GM23338 (cell line): ENCODE measurements around the gene ZMYND8. TPM values are rescaled to one million over a fixed set of nuclear protein-coding genes. Genes with fewer than 3 reads are reported as not detected.
"Not testable (repeated sequence)": the region's sequence is repeated elsewhere in the genome, so short reads cannot be mapped to it uniquely, and the experiment has no call there.

ENCODE experiments used
- ATAC-seq: fragments of 200-7000 bp; cut with Tn5 transposase; 3 replicates; pipeline ENCODE4 v1.9.1; 2020
- DNase-seq: peaks from one replicate; pipeline ENCODE4 v3.0.0-alpha.2; 2015; ENCODE audit warnings: low spot score
- H2AFZ ChIP-seq: fragments of 200-600 bp; sonication (generic); 2 replicates; pipeline ENCODE4 v1.8.0; 2016; ENCODE audit warnings: antibody characterized with exemption, mild to moderate bottlenecking, moderate library complexity
- H3F3A ChIP-seq: fragments of 200-600 bp; sonication (generic); replicated peaks from 2 replicates; pipeline ENCODE4 v1.8.0; 2017; ENCODE audit warnings: antibody characterized with exemption, mixed run types, low read depth
- H3K27ac ChIP-seq: fragments of 200-600 bp; sonication (generic); 2 replicates; pipeline ENCODE4 v1.6.1; 2016; ENCODE audit warnings: low read depth
- H3K27me3 ChIP-seq: fragments of 200-600 bp; sonication (generic); 2 replicates; pipeline ENCODE4 v1.8.0; 2016; ENCODE audit warnings: mild to moderate bottlenecking, mixed run types, moderate library complexity; ENCODE audit not compliant: insufficient read depth
- H3K36me3 ChIP-seq: fragments of 200-600 bp; sonication (generic); 2 replicates; pipeline ENCODE4 v1.8.0; 2016; ENCODE audit warnings: mild to moderate bottlenecking; ENCODE audit not compliant: insufficient read depth
- H3K4me1 ChIP-seq: fragments of 200-600 bp; sonication (generic); 2 replicates; pipeline ENCODE4 v1.8.0; 2016; ENCODE audit warnings: mild to moderate bottlenecking, moderate library complexity; ENCODE audit not compliant: insufficient read depth
- H3K4me2 ChIP-seq: fragments of 200-600 bp; sonication (generic); 2 replicates; pipeline ENCODE4 v1.7.1; 2017; ENCODE audit warnings: mixed run types
- H3K4me3 ChIP-seq: fragments of 200-600 bp; sonication (generic); 2 replicates; pipeline ENCODE4 v1.6.1; 2016; ENCODE audit warnings: mixed run types
- H3K79me2 ChIP-seq: fragments of 200-600 bp; sonication (generic); replicated peaks from 2 replicates; pipeline ENCODE4 v1.8.0; 2017; ENCODE audit warnings: mild to moderate bottlenecking; ENCODE audit not compliant: insufficient read depth
- H3K9me2 ChIP-seq: fragments of 200-600 bp; sonication (generic); 2 replicates; pipeline ENCODE4 v1.8.0; 2017; ENCODE audit not compliant: insufficient read depth
- H4K20me1 ChIP-seq: fragments of 200-600 bp; sonication (generic); replicated peaks from 2 replicates; pipeline ENCODE4 v1.8.0; 2017; ENCODE audit warnings: mild to moderate bottlenecking; ENCODE audit not compliant: insufficient read depth
- H3K27ac Mint-ChIP-seq: 2 replicates; pipeline ENCODE4 v1.8.0; 2020; ENCODE audit warnings: inconsistent platforms, mild to moderate bottlenecking, moderate library complexity, mixed read lengths
- H3K27me3 Mint-ChIP-seq: 3 replicates; pipeline ENCODE4 v1.8.0; 2022; ENCODE audit warnings: low read depth, mild to moderate bottlenecking, moderate library complexity, mixed read lengths, inconsistent platforms; ENCODE audit not compliant: insufficient read depth, poor library complexity
- H3K36me3 Mint-ChIP-seq: 3 replicates; pipeline ENCODE4 v1.8.0; 2021; ENCODE audit warnings: low read depth, mild to moderate bottlenecking, inconsistent platforms, moderate library complexity, mixed read lengths
- H3K4me1 Mint-ChIP-seq: 3 replicates; pipeline ENCODE4 v1.8.0; 2020; ENCODE audit warnings: mild to moderate bottlenecking, inconsistent platforms, mixed read lengths
- H3K4me3 Mint-ChIP-seq: 3 replicates; pipeline ENCODE4 v1.8.0; 2021; ENCODE audit warnings: moderate library complexity, mild to moderate bottlenecking, inconsistent platforms, mixed read lengths
- H3K9me3 Mint-ChIP-seq: 3 replicates; pipeline ENCODE4 v1.8.0; 2020; ENCODE audit warnings: moderate library complexity, mild to moderate bottlenecking, inconsistent platforms, mixed read lengths
- CTCF ChIP-seq, 2 experiments: fragments of 200-600 bp in 1 of 2; sonication (generic) in 1 of 2; conservative IDR thresholded peaks; 2 replicates each; pipeline versions ENCODE4 v1.5.1 to v1.6.1; 2016 to 2017; ENCODE audit warnings: antibody characterized with exemption in 2 of 2, low read depth in 2 of 2, mild to moderate bottlenecking in 2 of 2, moderate library complexity in 1 of 2
- EZH2 ChIP-seq: fragments of 200-600 bp; sonication (generic); IDR thresholded peaks from one replicate; pipeline ENCODE4 v1.8.0; 2017; ENCODE audit warnings: antibody characterized with exemption, mild to moderate bottlenecking, low read depth; ENCODE audit not compliant: unreplicated experiment
- JUNB ChIP-seq: IDR thresholded peaks from one replicate; pipeline ENCODE4 v1.6.1; 2016; ENCODE audit warnings: antibody characterized with exemption; ENCODE audit not compliant: unreplicated experiment
- NANOG ChIP-seq: IDR thresholded peaks from 2 replicates; pipeline ENCODE4 v1.6.1; 2016; ENCODE audit warnings: antibody characterized with exemption, borderline replicate concordance
- REST ChIP-seq: IDR thresholded peaks from one replicate; pipeline ENCODE4 v1.6.1; 2018; ENCODE audit warnings: antibody characterized with exemption; ENCODE audit not compliant: unreplicated experiment
- STAT1 ChIP-seq: IDR thresholded peaks from one replicate; pipeline ENCODE4 v1.6.1; 2016; ENCODE audit warnings: antibody characterized with exemption; ENCODE audit not compliant: unreplicated experiment
- ZNF114 ChIP-seq: fragments of 250-450 bp; sonication (Bioruptor Pico); IDR thresholded peaks from 2 replicates; pipeline ENCODE4 v1.5.0; 2020; ENCODE audit warnings: mild to moderate bottlenecking, moderate library complexity
- polyA plus RNA-seq: library from polyadenylated mRNA; unstranded; fragments of >200 nt; fragmentation: Nextera tagmentation; extraction: Ambion mirVana; gene quantifications from 2 replicates; pipeline ENCODE4 v1.2.1, GENCODE V29; 2016
- total RNA-seq: library from RNA; depleted of rRNA; stranded (reverse); fragments of >200 nt; shearing (Covaris generic); gene quantifications from 2 replicates; pipeline ENCODE4 v1.2.3, GENCODE V29; 2014

Gene ZMYND8
- total and polyA plus RNA-seq, 2 experiments from 2014 or later = 70.9 to 128 TPM

DNA sequence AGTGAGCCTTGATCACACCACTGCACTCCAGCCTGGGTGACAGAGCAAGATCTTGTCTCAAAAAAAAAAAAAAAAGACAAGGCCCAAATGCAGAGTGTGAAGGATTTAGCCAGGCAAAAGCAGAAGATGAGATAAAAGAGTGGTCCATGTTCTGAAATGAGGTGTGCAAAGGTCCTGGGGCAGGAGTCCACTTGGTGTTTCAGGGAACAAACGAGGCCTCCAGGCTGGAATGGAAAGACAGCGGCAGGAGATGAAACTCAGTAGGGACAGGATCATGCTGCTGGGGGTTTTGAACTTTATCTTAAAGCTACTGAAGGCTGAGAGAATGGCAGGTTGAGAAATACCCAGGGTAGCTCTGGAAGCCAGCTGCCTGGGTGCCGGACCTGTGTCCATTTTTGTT is 178.2 kb downstream of the ZMYND8 start:
- Mint-ChIP-seq H3K4me3 (no peak overlapping the region), H3K9me3 (peaks cover 2% of the 10 kb centered on the region; the same call in 1 of the 3 replicates), H3K36me3 (0 out of 3 replicates have a peak, but pooled peaks cover 3% of the 10 kb centered on the region), H3K27ac (no peak overlapping the region), H3K27me3 (peaks cover 6% of the 10 kb centered on the region), H3K4me1 (peaks cover 2% of the 10 kb centered on the region; the same call in 1 of the 3 replicates)
- no peaks in the 10 kb centered on the region for H3K79me2 ChIP-seq
- H3F3A ChIP-seq = no peaks in the 10 kb centered on the region
- no peaks in the 10 kb centered on the region for H3K4me1 ChIP-seq
- no peak overlapping the region for H3K4me2 ChIP-seq
- ATAC-seq = no peak
- H3K27me3 ChIP-seq = no peaks in the 10 kb centered on the region
- H2AFZ ChIP-seq = no peak overlapping the region
- H3K36me3 ChIP-seq = no peaks in the 10 kb centered on the region
- DNase-seq = no peak
- H4K20me1 ChIP-seq = no peaks in the 10 kb centered on the region
- TF ChIP-seq CTCF (conservative IDR thresholded peaks at IDR 0.05; ENCODE audit: low read depth in 2 of 2) (no peak), EZH2 (no peak), REST (no peak), JUNB (no peak), NANOG (no peak), STAT1 (no peak), ZNF114 (CRISPR knock-in tag) (no peak)
- no peak overlapping the region for H3K27ac ChIP-seq
- H3K9me2 ChIP-seq = peaks cover 8% of the 10 kb centered on the region; the same call in 1 of the 2 replicates
- H3K4me3 ChIP-seq = no peak overlapping the region

DNA sequence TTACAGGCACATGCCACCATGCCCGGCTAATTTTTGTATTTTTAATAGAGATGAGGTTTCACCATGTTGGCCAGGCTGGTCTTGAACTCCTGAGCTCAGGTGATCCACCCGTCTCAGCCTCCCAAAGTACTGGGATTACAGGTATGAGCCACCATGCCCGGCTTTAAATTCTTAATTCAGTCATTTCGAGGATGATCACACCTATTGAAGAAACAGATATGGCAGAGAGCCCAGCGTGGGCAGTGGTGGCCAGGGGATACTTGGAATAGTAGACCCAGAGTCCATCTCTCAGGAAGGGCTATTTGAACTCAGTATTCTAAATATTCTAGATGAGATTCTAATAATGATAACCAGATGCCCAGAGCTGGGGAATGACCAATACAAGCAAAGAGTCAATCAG is 180.3 kb downstream of the ZMYND8 start:
- H3K36me3 ChIP-seq, H3K9me3 Mint-ChIP-seq, H3K79me2 ChIP-seq, DNase-seq, H3K9me2 ChIP-seq, H3F3A ChIP-seq, H3K27me3 ChIP-seq, H3K27ac ChIP-seq, H3K4me1 ChIP-seq, H3K27ac Mint-ChIP-seq, H3K4me3 ChIP-seq, H4K20me1 ChIP-seq, H3K4me1 Mint-ChIP-seq, ATAC-seq, H3K36me3 Mint-ChIP-seq, H3K27me3 Mint-ChIP-seq, H3K4me2 ChIP-seq, H2AFZ ChIP-seq, H3K4me3 Mint-ChIP-seq: not testable (repeated sequence)
